Measurements from ENCODE around the gene TTLL9.
"Not testable (repeated sequence)": the region's sequence is repeated elsewhere in the genome, so short reads cannot be mapped to it uniquely, and the experiment has no call there.

DNA sequence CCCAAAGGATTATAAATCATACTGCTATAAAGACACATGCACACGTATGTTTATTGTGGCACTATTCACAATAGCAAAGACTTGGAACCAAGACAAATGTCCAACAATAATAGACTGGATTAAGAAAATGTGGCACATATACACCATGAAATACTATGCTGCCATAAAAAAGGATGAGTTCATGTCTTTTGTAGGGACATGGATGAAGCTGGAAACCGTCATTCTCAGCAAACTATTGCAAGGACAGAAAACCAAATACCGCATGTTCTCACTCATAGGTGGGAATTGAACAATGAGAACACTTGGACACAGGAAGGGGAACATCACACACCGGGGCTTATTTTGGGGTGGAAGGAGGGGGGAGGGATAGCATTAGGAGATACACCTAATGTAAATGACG, 51.0 kb downstream of the TTLL9 start:
- not testable (repeated sequence) for TF ChIP-seq EZH2 (IDR thresholded peaks at IDR 0.05; ENCODE audit: borderline replicate concordance, insufficient read depth, low read length, poor library complexity, severe bottlenecking); POLR2AphosphoS5 (IDR thresholded peaks at IDR 0.05); EP300 (conservative IDR thresholded peaks at IDR 0.05; ENCODE audit: poor library complexity, severe bottlenecking)
- TF ChIP-seq, protein P1, sequence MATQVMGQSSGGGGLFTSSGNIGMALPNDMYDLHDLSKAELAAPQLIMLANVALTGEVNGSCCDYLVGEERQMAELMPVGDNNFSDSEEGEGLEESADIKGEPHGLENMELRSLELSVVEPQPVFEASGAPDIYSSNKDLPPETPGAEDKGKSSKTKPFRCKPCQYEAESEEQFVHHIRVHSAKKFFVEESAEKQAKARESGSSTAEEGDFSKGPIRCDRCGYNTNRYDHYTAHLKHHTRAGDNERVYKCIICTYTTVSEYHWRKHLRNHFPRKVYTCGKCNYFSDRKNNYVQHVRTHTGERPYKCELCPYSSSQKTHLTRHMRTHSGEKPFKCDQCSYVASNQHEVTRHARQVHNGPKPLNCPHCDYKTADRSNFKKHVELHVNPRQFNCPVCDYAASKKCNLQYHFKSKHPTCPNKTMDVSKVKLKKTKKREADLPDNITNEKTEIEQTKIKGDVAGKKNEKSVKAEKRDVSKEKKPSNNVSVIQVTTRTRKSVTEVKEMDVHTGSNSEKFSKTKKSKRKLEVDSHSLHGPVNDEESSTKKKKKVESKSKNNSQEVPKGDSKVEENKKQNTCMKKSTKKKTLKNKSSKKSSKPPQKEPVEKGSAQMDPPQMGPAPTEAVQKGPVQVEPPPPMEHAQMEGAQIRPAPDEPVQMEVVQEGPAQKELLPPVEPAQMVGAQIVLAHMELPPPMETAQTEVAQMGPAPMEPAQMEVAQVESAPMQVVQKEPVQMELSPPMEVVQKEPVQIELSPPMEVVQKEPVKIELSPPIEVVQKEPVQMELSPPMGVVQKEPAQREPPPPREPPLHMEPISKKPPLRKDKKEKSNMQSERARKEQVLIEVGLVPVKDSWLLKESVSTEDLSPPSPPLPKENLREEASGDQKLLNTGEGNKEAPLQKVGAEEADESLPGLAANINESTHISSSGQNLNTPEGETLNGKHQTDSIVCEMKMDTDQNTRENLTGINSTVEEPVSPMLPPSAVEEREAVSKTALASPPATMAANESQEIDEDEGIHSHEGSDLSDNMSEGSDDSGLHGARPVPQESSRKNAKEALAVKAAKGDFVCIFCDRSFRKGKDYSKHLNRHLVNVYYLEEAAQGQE (IDR thresholded peaks at IDR 0.05; ENCODE audit: borderline replicate concordance), result not testable (repeated sequence)

All from neural cell (in vitro differentiated cells).